NCI-H2227 (cell line): ENCODE results near the gene TPM1.
"Not testable (repeated sequence)": the region's sequence is repeated elsewhere in the genome, so short reads cannot be mapped to it uniquely, and the experiment has no call there.

ENCODE experiments used
- DNase-seq: peaks from one replicate; lab custom pipeline; 2025; ENCODE audit not compliant: unreplicated experiment; lab: John Stamatoyannopoulos, UW

TPM1 gene

DNA sequence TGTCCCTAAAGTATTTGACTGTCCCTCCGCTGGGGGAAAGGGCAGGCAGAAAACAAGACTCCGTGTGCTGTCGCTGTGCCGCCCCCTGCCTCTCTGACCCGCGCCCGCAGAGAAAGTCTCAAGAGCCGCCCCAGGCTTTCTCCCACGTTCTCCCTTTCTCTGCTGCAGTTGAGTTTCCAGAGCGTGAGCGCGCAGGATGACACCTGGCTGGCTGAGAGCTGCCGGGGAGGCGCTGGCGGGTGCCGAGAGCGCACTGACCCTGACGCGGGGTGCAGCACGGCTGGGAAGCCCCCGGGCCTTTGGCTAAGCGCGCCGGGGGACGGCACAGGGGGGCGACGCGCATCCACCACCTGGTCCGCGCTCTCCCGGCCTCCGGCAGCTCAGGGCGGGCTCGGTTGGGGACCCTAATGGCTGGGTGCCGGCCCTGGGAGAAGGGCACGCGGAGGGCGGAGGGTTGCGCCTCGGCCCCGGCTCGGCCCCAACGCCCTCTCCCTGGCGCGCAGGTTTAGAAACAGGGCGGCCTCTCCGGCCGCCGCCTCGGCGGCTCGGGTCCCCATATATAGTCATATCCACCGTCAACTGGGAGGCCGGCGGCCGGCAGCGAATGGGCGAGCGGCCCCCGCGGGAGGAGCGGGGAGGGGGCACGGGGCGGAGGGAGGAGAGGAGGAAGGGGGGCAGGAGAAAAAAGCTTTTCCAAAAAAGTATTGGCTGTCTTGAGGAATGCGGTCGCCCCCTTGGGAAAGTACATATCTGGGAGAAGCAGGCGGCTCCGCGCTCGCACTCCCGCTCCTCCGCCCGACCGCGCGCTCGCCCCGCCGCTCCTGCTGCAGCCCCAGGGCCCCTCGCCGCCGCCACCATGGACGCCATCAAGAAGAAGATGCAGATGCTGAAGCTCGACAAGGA, at the start of gene TPM1:
Gene TPM1 (plus strand): TSS at position 774 of the 903 bp plus-strand sequence. CDS start 83 bp downstream, at position 857.
- peak; percentile 39 for DNase-seq

DNA sequence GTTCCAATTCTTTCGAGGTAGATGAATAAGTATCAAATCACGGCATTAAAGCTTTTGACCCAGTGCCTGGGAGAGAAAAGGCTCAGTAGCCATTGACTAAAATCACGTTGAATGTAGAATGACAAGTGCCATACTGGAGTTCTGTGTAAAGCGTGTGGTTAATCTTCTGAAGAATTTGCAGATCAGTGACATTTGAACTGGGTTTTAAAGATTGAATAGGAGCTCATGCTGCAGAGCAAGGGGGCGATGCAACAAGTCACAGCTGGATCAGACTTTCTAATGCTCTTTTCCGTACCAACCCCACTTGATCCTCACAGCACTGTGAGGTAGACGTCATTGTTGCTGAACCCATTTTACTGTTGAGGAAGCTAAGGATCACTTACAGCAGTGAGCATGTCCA, 49.5 kb upstream of the TPM1 start:
- no peak for DNase-seq

- not testable (repeated sequence) for DNase-seq
Measured at GRCh38 chr15:62993632-62994031, 48.9 kb upstream of the TPM1 start.

DNA sequence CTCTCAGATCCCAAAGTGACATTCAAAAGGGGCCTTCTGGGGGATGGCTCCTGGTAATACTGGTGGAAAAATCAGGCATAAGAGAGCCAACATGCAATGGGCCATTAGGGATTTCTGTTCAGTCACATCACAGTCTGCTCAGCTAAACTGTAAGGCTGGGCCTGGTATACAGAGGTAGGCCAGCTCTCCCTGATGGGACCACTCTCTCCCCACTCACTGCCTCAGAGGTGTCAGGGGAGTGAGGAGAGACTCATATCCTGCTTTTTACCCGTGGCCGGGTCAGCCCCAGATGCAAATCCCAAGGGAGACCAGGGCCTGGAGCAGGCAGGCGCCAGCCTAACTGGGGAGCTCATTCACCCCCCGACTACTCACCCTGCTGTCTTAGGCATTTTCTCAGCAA, 48.1 kb upstream of the TPM1 start:
- DNase-seq: no peak

DNA sequence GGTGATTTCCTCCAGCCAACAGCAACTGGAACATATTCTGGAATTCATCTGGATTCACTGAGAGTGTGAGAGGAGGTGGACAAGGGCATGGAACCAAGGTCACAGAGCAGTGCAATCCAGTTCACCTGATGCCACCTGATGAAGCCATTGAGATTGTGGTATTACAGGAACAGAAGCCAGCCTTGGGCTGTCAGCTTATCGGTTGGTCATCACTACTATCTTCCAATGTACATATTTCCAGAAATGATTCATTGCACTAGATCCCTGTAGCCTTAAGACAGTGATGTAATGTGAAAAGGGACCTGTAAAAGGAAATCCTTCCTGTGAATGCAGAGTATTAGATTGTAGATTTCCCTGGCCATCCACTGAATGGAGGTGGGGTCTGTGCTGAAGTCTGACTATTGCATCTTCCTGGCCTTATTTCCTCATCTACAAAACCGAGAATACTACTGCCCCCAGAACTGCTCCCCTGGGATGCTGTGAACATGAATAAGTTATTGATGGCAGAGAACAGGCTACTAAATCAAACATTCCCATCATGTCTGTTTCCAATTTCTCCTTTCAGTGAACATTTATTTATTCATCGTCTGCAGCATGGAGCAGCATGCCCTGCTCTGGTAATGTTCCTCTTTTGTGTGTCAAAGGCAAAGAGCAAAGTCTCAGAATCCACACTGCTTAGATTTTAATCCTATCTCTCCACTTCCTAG, 47.4 kb upstream of the TPM1 start:
- DNase-seq: no peak

DNA sequence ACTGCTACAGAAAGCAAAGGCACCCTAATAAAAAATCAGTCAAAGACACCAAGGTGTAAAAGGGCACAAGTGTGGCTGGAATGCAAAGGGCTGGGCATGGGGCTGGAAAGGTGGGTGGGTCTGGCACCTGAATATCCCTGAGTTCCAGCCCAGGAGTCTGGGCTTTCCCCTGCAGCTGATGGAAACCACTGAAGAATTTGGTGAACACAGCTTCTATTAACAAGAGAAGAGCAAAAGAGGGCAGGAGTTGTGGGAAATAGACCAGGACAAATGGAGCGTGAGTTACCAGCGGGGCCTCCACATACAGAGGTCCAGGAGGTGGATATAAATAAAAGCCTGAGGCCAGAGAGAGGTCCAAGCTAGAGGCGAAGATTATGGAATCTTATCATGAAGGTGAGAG, 45.1 kb upstream of the TPM1 start:
- no peak for DNase-seq

DNA sequence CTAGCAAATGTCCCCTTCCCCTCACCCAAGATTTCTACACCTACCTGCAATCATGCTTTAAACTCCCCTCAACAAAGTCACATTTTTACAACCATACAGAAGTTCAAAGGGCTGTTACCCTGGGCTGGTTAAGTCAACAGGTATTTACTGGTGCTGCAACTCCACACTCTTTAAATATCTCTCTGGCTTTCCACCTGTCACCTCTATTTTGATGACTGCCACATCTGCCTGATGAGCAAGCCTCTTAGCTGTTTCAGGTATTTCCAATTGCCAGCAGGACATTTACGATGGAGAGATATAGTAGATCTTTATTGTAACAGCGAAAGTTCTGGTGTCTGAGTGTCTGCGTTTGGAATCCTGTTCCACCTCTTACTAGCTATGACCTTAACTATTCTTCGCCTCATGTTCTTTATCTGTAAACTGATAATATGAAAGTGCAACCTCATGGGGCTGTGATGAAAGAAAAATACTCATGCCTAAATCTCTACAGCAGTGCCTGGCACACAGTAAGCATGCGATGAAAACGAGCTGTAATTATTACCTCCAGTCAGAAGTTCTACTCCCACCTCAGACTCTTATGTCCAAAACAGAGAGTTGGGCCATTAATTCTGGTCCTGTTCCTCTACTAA, 44.2 kb upstream of the TPM1 start:
- no peak for DNase-seq

DNA sequence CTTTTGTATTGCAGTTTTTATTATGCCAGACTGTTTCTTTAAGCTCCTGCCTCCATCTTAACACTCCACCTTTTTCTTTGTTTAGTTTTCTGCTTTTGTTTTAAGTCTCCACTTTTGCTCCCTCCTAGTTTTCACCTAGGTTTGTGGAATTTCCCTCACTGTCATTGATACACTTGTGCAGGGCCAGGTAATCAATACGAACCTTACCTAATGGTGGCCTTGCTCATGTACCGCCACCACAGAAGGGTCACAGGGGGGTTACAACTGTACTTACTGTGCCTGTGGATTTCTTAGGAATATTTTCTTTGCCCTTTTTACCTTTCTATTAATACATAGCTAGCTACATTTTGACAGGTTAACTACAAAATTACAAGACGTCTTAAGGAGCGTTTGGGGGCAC, 43.4 kb upstream of the TPM1 start:
- no peak for DNase-seq

GRCh38 chr15:62999923-63000561, 42.5 kb upstream of the TPM1 start:
- DNase-seq: no peak

DNA sequence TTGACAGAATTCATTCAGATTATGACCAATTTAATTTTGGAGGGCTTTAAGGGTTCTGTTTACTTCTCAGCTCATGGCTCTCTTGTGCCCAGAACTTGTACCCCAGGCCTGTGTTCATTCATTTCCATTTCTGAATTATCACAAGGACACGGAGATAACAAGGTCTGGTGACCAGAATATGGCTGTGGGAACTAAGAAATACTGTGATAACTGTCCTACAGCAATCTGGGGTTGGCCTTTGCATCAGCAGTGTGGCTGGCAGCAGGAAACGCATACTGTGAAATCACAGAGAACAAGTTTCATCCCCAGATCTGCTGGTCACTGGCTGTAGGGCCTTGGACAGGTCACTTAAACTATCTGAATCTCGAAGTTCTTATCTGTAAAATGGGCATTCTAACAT, 41.8 kb upstream of the TPM1 start:
- DNase-seq: no peak

- DNase-seq: no peak
Measured at GRCh38 chr15:63004211-63004610, 38.3 kb upstream of the TPM1 start.

- DNase-seq: no peak
Measured at GRCh38 chr15:63006032-63006878, 36.3 kb upstream of the TPM1 start.

- DNase-seq: no peak
Measured at GRCh38 chr15:63008333-63009049, 34.1 kb upstream of the TPM1 start.

DNA sequence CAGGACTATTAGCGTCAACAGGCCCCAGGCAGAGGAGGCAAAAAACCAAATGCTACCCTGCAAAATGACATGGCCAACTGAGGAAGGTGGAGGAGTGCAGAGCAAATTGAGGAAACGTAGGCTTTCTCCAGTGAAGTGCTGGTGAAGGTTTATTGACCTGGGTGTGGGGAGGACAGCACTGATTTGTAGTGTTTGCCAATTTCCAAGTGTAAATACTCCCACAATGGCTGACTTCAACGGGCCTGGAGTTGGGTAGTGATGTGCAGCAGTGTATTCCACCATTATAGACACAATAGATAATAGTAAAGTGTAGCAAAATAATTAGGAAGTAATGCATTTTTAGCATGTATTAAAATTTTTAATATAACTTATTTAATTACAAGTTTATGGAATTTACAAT, 32.2 kb upstream of the TPM1 start:
- no peak for DNase-seq

- no peak for DNase-seq
Measured at GRCh38 chr15:63010920-63011693, 31.4 kb upstream of the TPM1 start.

DNA sequence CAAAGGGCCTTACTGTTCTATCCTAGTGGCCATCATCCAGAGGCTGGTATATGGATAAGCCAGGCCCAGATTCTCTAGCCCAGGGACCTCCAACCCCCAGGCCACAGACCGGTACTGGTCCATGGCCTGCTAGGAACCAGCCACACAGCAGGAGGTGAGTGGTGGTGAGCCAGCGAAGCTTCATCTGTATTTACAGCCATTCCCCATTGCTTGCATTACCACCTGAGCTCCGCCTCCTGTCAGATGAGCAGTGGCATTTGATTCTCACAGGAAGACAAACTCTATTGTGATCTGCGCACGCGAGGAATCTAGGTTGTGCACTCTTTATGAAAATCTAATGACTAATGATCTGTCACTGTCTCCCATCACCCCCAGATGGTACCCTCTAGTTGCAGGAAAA, 30.1 kb upstream of the TPM1 start:
- no peak for DNase-seq

DNA sequence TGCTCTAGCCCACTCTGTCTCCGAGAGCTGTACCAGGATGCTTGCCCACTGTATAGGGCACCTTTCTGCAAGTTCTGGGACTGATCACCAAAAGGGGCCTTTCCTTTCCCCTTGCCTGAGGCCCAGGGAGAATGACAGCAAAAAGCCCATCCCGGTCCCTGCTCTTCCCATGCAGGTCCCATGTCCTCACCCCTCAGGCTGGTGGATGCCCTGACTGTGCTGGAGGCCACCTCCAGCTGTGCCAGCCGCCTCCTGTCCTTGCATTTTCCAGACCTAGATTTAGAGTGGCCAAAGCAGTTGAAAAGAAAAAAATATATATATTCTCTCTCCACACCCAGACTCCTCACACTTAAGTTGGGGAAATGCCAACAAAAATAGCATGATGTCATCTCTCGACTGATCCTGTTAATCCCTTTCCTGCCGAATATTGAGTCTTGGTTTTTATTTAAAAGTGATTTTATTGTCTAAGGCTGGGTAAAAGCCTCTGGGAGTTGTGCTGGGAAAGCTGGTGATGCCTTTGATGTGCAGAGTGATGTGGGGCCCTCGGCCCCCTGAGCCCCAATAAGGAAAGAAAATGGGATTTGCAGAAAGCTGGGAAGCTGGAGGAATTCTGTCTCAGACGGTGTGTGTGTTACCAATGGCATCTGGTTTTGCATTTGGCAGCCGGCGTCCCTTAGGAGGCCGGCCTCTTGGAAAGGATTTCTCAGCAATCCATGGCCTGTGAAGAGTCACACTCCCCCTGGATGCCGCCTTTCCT, 29.3 kb upstream of the TPM1 start:
- DNase-seq: no peak

DNA sequence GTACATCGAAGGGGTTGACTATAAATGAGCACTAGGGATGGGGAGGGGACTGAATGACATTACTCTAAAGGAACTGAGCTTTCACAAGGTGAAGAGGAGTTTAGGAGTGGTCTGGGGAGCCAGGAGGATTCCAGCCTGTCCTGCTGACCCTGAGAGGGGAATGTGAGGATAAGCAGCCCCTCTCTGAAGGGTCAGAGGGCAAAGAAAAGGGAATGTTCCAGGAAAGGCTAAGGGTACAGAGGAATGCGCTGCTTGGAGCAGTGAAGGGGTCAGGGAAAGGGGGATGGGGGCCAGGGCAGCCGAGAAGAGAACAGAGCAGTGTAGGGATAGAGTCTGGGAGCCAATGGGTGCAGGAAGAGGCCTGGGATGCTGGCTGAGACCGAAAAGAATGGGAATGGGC, 28.0 kb upstream of the TPM1 start:
- DNase-seq: no peak
